DMS53 treated with DMSO at 0.1 percent for 48 hours (cell line): ENCODE results near the gene SLC38A2.

Source experiments
- DNase-seq: peaks from one replicate; lab custom pipeline; 2025; ENCODE audit not compliant: unreplicated experiment; lab: John Stamatoyannopoulos, UW

The SLC38A2 gene

GRCh38 chr12:46395388-46395787 is 22.8 kb upstream of the SLC38A2 start:
- no peak for DNase-seq

DNA sequence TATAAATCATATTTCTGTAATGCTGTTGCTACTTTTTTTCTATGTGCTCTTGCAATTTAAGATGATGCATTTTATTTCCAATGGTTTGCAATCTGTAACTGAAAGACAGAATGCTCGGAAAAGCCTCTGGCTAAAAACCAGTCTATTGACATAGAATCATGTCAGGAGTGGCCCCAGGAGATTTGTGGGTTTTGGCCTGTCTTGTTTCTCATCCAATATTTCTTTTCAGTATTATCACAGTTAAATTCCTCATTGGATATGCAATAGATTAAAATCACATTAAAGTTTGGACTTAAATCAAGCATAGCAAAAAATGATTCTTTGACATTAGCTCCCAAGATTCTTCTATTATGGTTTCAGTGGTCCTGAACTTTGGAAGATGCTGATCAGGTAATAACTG is 19.1 kb upstream of the SLC38A2 start:
- DNase-seq, result no peak

GRCh38 chr12:46390881-46391280 is 18.3 kb upstream of the SLC38A2 start:
- DNase-seq, result no peak

- DNase-seq, result no peak
Observed at GRCh38 chr12:46390304-46390703, 17.7 kb upstream of the SLC38A2 start.

- DNase-seq, result no peak
Observed at GRCh38 chr12:46389031-46389616, 16.6 kb upstream of the SLC38A2 start.

DNA sequence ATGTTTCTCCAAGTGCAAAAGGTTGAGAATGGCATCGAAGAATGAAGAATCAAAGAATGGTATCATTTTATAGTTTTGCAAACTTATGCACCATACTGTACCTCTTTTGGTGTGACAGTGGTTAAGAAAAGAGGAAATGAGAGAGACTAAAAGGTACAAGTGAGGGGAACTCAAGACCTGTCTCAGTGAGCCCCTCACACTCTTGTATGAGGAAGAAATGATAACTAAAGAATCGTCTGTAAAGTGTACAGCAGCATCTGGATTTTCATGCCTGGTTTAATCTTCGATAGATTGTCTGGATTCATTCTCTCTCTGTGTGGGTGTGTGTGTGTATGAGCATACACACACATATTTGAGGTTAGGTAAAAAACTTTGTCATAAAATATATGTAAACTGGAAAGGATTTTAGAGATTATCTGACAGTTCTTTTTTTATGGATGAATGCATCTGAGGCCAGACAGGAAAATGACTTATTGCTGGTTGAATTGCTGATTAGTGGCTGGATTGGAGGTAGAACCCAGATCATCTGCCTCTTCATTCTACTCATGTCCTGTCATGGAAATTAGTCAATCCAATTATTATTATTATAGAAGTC is 16.0 kb upstream of the SLC38A2 start:
- no peak for DNase-seq

GRCh38 chr12:46387670-46388069 is 15.1 kb upstream of the SLC38A2 start:
- no peak for DNase-seq

DNA sequence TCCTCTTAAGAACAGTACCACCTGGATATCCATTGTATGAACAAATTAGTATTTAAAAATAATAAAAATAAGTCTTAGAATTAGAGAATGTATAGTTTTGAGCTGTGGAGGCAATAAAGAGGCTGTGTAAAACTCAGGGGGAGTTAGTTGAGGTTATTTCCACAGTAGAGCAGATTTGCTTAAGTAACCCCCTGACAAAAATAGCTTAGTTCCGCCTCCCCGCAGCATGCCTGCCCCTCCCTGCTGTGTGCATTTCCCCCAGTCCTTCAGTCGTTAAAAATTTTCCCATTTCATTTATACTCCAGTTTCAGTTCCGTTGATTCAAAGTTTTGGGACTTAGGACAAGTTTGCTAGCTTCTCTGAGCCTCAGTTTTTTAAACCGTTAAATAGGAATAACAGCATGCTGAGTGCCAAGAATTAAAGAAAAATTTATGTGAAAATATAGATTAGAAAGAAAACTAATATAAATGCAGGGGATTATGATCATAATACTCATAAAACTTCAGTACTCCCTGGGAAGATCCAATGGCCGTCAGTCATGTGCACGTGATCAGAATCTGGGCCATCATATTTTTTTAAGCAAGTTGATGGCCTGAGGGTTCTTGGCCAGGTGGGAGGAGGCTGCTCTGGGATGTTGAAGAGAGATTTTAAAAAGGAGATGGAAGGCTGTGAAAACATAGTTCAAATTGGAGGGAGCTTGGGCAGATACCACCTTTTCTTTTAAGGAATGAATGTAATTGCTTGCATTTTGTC is 14.5 kb upstream of the SLC38A2 start:
- DNase-seq, result no peak

DNA sequence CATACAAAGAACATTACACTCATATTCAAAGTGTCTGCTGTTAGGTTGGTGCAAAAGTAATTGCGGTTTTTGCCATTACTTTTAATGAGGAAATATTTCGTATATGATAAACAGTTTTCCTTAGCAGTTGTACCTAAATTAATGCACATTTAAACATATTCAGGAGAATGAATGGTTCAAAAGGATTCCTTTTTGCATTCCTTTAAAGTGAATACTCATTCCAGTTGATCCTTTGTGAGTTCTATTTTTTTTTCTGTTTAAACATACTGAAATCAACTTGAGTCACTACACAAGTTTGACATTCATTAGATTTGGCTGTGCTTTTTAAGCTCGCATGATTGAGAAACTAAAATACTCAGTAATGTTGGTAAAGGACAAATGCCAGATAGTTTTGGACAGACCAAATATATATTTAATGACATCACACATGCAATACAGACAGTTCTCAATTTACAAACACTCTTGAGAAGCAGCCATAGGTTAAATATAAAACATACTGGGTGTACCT is 13.8 kb upstream of the SLC38A2 start:
- peak; percentile 44 for DNase-seq

DNA sequence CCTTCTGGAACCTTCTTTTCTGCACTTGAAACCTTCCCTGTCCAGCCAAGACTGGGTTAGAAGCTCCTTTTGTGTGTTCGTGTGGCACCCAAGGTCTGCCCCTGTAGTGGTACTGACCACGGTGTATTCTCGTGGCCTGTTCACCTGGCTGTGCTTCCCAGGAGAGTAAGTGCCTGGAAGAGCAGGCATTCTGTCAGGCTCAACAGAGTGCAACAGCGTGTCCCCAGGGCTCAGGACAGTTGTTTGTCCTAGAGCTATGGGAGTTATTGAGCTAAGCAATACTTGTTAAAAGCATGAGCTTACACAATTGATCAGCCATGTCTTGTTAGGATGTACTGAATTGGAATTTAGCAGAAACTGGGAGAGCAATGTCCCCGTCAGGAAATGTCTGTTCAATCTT is 12.9 kb upstream of the SLC38A2 start:
- DNase-seq, result no peak

- no peak for DNase-seq
Observed at GRCh38 chr12:46384451-46385309, 12.1 kb upstream of the SLC38A2 start.

- DNase-seq, result peak; percentile 88
Observed at GRCh38 chr12:46383654-46384450, 11.3 kb upstream of the SLC38A2 start.

DNA sequence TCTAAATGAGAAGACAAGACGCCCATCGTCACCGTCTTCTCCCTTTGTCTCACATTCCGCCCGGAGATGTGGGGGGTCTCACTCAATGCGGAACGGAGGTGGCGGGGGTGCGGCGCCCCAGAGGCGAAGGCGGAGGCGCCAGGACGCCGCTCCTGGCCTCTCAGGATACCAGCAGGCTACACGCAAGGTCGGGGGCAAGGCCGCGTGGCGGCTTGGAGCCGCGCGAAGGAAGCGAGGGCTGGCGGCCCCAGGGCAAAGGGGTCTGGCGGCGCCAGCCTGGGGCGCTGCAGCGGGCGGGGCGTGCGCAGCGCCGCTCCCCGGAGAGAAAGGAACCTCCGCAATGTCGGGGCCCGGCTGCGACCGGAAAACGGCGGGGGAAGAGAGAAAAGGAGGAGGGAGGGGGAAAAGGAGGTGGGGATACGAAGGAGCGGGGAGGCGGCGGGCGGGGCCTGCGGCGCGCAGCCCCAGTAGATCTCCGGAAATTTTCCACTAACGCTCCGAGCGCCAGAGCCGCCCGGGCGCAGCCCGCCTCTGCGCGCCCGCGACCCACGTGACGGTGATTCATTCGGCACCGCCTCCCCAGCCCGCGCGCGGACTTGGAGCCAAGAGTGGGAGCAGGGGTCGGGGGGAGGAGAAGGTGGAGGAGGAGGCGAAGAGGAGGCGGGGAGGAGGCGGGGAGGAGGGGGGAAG is 10.5 kb upstream of the SLC38A2 start:
- DNase-seq, result peak; percentile 99

GRCh38 chr12:46382408-46382963 is 9.9 kb upstream of the SLC38A2 start:
- DNase-seq, result no peak

GRCh38 chr12:46380881-46381280 is 8.3 kb upstream of the SLC38A2 start:
- no peak for DNase-seq

DNA sequence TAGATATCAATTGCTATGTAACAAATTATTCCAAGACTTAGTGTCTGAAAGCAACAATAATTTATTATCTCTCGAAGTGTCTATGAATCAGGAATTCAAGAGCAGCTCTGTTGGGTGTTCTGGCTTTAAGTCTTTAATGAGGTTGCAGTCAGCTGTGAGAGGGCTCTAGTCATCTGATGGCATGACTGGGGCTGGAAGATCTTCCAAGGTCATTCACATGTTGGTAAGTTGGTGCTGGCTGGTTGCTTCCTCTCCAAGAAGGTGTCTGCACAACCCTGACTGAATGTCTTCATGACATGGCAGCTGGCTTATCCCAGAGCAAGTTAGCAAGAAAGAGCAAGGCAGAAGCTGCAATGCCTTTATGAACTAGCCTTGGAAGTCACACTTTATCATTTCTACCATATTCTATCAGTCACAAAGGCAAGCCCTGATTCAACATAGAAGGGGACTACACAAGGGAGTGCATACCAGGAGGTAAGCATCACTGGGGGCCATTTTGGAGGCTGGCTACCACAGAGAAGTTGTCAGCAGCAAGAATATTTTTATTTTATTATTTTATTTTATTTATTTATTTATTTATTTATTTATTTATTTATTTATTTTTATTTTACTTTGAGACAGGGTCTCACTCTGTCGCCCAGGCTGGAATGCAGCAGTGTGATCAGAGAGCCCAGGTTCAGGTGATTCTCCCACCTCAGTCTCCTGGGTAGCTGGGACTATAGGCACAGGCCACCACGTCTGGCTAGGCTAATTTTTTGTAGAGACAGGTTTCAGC is 7.6 kb upstream of the SLC38A2 start:
- no peak for DNase-seq

GRCh38 chr12:46379352-46379751 is 6.8 kb upstream of the SLC38A2 start:
- DNase-seq, result no peak

GRCh38 chr12:46378530-46378929 is 6.0 kb upstream of the SLC38A2 start:
- DNase-seq, result no peak

- no peak for DNase-seq
Observed at GRCh38 chr12:46377678-46378077, 5.1 kb upstream of the SLC38A2 start.
